GM18505 (cell line): ENCODE measurements around the gene TMOD2.

Experiments
- ATAC-seq: cut with Tn5 transposase; IDR thresholded peaks from one replicate; pipeline ENCODE4 v1.9.1; 2021; ENCODE audit not compliant: unreplicated experiment
- POLR2A ChIP-seq: IDR thresholded peaks from 4 replicates; pipeline ENCODE4 v1.6.1; 2011; ENCODE audit warnings: borderline replicate concordance; ENCODE audit not compliant: insufficient read depth, insufficient read length; ENCODE audit errors: extremely low read depth

The TMOD2 gene

GRCh38 chr15:51724199-51724598, 27.2 kb upstream of the TMOD2 start:
- TF ChIP-seq POLR2A, result no peak
- ATAC-seq, result no peak

DNA sequence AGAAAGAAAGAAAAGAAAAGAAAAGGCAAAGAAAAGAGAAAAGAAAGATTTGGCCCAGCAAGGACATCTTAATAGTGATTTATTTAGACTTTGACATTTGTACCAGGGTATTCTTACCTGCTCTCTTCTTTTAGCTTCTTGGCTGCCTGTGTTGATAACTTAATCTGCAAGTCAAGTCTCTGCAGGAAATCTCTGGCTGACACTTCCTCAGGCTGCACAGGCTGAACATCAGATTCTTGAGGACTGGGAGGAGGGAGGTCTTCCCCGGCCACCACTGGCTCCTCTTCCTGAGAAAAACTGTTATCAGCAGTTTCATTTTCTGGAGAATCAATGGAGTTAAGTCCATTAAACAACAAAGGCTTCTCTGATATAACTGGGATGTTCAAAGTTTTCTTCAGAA, 26.7 kb upstream of the TMOD2 start:
- no peak for ATAC-seq
- TF ChIP-seq POLR2A, result no peak

DNA sequence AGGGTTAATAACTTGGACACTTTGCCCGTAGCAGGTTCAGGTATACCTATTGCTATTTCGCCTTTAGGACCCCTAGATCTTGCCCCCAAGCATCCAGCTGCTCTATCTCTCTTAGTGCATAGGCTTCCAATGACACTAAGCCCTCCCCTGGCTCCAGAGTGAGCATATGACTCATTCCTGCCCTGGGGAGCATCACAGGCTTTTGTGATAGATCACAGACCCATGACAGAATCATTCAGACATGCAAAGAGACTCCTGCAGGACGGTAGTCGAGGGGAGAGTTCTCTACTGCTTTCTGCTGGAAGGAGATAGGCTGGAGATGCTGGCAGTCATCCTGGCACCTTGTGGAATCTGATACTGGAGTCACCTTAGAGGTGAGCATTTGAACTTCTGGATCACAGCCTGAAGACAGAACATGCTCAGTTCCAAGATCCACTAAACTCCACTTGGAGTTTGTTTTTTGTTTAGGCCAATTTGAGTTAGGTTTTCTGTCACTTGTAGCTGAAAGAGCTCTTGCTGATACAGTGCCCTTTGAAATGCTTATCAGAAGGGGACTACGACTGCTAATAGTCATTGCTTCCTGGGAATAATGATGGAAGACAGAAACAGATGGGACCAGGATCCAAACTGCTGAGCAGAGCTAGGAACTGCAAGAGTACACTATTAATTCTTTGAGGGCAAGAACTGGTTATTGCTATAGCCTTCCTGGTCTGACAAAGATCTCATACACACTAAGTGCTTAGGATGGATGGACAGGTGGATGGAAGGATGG, 24.9 kb upstream of the TMOD2 start:
- TF ChIP-seq POLR2A, result peak; percentile 36
- peak; percentile 76 for ATAC-seq

DNA sequence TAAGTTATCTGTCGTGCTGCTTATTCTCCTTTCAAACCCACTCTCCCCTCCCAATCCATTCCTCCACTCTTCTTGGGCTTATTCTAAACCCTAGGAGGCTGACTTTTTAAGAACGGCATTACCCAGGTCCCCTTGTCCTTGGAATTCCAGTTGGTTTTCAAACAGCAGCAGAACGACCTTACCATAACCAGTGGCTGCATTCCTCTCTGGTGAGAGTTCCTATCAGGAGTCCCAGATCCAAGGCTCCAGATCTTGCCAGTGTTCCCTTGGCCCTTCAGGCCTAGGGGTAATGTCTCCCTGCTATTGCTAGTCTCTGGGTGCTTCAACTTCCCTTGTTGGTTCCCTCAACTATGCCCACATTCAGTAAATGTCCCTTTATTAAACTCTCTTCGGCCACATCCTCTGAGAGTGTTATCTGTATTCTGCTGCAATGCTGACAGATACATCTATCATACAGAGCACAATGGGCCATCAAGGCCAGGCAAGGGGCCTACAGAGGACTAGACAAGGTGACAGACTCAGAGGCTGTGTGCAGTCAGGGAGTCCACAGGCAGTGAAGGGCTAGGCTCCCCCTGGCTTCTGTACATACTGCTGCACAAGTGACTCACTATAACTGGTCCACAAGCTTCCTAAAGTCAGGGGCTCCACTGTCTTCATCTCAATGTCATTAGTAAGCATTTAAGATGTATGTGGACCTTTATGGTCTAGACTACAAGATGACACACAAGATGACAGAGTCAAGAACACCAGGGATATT, 24.1 kb upstream of the TMOD2 start:
- no peak for ATAC-seq
- no peak for TF ChIP-seq POLR2A

DNA sequence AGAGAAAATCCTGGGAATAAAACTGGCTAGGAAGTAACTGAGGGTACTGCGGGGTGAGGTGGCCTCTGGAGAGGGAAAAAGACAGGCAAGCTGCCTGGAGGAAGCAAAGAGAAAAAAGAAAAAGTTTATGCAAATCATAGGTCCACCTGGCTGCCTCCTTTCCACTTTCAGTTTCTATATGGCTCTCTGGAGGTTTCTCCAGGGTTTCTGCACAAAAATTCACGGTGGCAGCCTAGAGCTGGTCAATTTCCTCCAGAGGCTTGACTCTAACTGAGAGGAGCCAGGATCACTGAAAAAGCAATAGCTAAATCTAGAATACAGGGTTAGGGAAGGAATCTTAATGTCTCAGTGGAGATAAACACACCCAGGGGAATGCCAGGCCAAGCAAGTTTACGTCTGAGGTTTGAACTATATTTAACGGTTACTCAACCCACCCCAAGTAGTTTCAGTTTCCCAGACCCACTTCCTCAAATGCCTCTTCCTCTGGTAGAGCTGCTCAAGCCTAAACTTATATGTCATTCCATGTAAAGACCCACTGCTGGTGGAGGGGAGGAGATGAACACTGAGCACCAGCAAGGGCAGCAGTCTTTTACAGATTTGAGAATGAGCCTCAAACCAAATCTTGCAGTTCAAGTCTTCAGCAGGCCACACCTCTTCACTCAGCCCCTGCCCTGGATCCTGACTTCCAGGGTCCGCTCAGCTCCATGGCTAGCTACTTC, 19.7 kb upstream of the TMOD2 start:
- TF ChIP-seq POLR2A, result peak; percentile 63
- peak; percentile 50 for ATAC-seq

DNA sequence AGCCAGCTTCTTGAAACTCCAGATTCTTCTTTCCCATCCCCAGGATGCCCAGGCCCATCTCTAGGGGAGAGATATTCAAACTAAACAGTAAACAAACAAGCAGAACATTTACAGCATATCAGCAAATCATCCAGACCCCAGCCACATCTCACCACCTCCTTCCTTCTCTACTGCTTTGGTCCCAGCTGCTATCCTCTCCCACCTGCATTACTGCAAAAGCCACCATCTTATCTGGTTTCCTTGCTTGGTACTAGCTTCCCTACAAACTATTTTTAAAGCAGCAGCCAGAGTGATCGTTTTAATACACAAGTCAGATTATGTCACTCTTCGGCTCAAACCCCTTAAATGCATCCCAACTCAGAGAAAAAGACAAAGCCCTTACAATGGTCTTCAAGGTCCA, 18.8 kb upstream of the TMOD2 start:
- ATAC-seq, result no peak
- TF ChIP-seq POLR2A, result no peak

DNA sequence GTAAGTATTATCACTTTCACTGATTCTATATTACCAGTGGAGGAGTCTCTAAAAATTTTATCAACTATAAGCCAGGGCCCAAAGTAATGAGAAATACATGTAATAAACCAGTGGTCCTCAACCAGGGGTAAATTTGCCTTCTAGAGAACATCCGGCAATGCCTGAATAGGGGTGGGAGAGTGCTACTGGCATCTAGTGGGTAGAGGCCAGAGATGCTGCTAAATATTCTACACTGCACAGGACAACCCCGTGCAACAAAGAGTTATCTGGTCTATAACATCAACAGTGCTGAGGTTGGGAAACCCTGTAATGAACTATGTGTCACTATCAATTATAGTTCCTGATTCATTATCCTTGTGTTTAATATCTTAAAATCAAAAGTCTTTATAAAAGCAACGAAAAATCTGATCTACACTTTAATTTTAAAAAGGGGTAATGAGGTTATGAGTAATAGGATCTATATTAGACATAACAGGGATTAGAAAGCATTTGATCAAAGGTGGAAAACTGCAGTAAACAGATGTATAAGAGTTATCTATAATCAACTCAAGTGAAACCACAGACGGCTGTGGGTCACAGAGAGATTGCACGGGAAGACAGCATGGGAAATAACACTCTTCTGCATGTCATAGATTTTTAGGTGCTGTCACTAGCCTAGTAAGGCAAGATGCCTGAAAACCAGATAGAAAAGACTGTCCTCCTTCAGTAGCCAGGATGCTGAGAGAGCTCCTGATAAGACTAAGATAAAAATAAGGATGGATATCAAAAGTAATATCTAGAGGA, 16.0 kb upstream of the TMOD2 start:
- no peak for TF ChIP-seq POLR2A
- ATAC-seq, result no peak

DNA sequence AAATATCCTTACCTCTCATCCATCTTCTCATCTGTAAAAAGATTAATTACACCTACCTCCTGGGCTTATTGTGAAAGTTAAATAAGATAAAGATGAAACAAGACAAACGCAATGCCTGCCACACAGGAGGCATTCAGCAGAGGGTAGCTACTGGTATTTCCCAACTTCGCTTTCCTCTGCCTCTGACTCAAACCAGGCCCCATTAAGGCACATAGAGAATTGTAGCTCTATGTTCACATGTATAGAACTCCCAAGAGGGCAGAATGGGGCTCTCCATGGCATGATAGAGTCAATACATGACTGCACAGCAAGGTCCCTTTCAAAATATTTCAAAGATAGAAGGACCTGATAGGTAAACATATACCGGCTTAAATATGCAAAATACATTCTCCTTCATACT, 15.3 kb upstream of the TMOD2 start:
- ATAC-seq, result no peak
- peak; percentile 38 for TF ChIP-seq POLR2A

- ATAC-seq, result peak; percentile 34
- peak; percentile 47 for TF ChIP-seq POLR2A
These were observed 14.5 kb upstream of the TMOD2 start for GRCh38 chr15:51736751-51737521.

GRCh38 chr15:51737522-51738305, 13.7 kb upstream of the TMOD2 start, which contains the start of gene LYSMD2:
Gene LYSMD2 (minus strand): TSS chr15:51737655. CDS start chr15:51737622, 33 bp downstream.
- peak; percentile 50 for ATAC-seq
- peak; percentile 66 for TF ChIP-seq POLR2A

DNA sequence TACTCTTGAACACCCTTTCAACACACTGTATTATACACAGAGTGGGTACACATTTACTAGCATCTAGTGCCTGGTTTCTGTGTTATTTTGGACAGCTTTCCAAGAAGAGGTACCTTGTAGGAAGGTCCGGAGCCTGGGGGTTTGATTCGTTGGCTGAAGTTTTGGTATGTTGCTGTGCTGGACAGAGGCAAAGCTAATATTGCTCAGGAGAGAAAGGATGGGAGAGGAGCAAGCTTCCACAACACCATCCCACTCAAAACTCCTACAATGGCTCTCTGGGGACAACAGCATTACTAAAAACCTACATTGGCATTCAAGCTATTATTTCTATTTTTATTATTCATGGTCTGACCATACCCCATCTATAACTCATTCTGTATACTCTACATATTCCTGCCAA, 12.8 kb upstream of the TMOD2 start:
- no peak for ATAC-seq
- TF ChIP-seq POLR2A, result no peak
